Suppressor macrophage treated with lipopolysaccharide for 4 hours (primary cell): ENCODE results near the gene OPCML.

ENCODE experiments used
- DNase-seq: peaks from one replicate; pipeline ENCODE4 v3.0.0-alpha.2; 2020

The OPCML gene

GRCh38 chr11:132519241-132519815 lies 1013.0 kb downstream of the OPCML start:
- no peak for DNase-seq

DNA sequence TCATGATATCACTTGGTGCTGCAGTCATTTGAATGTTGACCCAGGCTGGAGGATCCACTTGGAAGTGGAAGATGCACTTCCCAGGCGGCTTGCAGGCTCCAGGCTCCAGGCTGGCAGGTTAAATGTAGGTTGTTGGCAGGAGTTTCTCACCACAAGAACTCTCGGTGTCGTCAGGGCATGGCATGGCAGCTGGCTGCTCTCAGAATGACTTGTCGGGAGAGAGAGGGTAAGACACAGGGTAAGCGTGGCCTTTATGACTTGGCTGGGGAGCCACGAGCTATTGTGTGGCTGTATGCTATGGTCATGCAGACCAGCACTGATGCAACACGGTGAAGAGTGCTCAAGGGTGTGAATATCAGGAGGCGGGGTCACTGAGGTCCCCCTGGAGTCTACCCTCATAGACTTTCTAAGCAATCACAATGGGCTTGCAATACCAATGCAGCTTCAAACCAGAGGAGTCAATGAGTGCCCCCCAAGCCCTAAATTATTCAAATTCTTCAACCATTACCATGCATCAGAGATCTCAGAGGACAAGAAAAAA lies 1027.7 kb downstream of the OPCML start:
- no peak for DNase-seq

- no peak for DNase-seq
Measured at GRCh38 chr11:132501356-132501755, 1030.9 kb downstream of the OPCML start.

DNA sequence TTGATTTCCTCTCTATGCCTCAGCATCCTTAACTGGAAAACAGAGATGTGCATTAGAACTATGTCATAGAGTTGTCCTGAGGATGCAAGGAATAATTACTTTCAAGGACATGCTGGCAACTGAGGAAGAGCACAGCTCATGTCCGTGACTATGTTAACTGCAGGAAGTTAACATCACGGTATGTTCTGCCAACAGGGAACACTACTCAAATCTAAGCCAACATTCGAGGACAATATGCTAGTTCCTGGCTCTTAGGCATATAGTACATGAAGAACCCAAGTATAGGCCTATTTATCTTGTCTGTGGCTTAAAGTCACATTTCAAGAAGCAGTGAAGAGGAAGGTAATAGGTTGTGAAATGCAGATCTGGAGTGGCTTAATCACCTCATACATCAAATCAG lies 1032.6 kb downstream of the OPCML start:
- no peak for DNase-seq

DNA sequence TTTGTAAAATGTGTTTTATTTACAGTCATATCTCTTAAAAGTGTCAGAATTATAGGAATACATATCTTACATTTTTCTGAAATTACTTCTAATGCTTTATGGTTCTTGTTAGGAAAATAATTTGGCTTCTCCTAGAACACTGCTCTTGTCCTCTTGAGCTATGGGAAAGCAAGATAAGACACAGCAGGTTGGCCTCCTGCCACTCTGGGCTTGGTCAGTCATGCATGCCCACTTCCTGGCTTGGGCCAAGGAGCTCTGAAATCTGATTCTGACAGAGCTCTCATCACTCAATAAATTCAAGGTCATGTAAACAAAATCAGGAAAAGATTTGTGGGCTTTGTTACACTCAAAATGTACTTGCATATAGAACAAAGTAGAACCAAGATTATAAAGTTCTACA lies 1036.0 kb downstream of the OPCML start:
- no peak for DNase-seq

DNA sequence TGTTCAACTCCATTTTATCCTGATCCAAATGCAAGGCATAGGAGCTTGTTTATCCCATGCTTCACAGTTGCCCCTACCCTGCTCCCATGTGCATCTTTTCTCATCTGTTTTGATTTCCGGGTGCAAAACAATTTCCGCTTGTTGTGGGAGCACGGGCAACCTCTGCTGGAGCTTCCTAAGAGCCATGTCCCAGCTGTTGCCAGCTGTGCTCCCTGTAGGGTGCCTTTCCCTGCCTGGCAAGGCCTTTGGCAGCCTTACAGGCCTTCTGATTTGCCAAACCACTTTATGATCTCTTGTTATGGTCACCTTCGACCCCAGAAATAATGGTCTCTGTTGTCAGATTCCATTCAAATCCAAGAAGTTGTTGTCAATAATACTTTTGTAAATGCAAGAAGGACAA lies 1038.5 kb downstream of the OPCML start:
- no peak for DNase-seq

GRCh38 chr11:132490978-132491377 lies 1041.3 kb downstream of the OPCML start:
- DNase-seq: no peak

GRCh38 chr11:132486060-132486459 lies 1046.2 kb downstream of the OPCML start:
- no peak for DNase-seq

DNA sequence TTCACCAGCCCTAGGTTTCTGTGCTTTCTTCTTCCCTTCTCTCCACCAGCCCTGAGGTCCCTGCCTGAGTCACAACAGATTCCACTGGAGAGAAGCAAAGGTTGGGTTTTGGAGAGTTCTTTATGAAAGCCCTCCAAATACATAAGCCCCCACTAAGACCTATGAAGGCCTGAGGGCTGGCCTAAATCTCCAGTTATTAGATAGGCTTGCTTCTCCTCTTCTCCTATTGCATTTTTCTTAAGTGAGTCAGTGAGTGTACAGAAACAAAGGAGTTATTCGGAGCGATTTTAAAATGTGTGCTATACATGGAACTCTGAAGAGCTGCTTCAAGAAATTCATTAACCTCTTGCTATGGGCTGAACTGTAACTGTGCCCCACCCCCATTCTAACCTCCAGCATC lies 1057.3 kb downstream of the OPCML start:
- no peak for DNase-seq

DNA sequence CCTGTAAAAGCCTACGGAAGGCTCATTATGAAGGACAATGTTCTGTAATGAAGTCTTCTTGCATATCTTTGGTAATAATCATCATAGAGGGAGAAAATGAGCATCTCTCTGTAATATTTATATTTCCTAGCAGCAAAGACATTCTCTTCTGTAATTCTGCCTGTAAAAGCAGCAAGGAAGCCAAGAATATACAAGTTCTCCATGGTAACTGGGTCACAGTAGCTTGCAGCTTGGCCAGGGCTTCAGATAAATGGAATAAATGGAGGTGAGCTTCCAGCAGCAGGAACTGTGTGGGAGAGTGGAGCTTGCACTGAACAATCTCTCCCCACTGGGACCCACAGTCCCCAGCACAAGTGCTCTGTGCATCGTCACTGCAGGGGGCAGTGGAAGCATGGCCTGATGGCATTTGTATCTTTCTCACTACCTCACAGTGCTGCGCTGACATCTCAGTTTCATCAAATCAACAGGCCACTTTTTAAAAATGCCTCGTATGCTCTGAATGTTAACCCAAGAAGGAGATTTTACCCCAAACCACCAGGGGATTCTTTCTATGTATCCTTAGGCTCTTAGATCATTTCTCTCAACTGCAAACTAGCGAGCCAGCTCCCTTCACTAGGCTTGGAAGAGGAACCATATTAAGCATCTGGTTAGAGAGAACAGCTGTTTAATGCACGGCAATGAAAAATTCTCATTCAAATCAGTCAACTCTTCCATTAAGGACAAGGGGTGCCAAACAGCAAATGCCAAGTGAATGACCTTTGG lies 1059.7 kb downstream of the OPCML start:
- no peak for DNase-seq

DNA sequence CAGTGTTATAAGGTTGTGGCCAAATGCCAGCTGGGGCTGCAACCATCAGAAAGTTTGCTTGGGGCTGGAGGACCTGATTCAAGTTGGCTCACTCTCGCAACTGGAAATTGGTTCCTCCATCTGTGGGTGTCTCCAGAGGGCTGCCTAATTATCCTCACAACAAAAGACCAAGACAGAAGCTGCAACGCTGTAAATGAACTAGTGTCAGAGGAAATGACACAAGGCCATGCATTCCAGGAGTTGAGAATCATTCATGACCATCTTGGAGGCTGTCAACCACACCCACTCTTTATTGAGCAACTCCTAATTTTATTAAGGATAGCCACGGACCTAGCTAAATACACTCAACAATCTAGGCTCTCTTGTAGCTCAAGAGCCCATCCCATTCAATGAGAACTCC lies 1060.8 kb downstream of the OPCML start:
- no peak for DNase-seq

DNA sequence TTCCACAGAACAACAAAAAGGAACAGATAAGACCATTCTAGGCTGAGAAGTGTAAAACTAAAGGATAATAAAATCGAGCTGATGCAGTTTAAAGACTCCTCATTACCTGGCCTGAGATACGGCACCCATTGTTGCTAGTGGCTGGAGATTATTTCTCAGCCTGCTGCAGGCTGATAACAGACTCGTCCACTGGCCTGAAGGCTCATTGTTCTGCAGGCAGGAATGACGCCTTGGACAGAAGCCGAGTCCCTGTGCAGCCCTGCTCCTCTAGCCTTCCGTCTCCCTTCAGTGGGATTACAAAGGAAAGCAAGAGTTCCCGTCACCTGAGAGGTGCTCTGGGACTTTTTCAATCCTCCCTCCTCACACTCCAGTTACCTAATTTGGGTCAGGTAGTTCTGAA lies 1065.3 kb downstream of the OPCML start:
- DNase-seq: no peak

GRCh38 chr11:132464939-132465338 lies 1067.4 kb downstream of the OPCML start:
- no peak for DNase-seq

GRCh38 chr11:132464003-132464342 lies 1068.3 kb downstream of the OPCML start:
- DNase-seq: no peak

- DNase-seq: no peak
Measured at GRCh38 chr11:132463295-132464002, 1068.9 kb downstream of the OPCML start.

GRCh38 chr11:132459736-132460135 lies 1072.6 kb downstream of the OPCML start:
- DNase-seq: no peak

GRCh38 chr11:132457445-132457844 lies 1074.9 kb downstream of the OPCML start:
- no peak for DNase-seq

DNA sequence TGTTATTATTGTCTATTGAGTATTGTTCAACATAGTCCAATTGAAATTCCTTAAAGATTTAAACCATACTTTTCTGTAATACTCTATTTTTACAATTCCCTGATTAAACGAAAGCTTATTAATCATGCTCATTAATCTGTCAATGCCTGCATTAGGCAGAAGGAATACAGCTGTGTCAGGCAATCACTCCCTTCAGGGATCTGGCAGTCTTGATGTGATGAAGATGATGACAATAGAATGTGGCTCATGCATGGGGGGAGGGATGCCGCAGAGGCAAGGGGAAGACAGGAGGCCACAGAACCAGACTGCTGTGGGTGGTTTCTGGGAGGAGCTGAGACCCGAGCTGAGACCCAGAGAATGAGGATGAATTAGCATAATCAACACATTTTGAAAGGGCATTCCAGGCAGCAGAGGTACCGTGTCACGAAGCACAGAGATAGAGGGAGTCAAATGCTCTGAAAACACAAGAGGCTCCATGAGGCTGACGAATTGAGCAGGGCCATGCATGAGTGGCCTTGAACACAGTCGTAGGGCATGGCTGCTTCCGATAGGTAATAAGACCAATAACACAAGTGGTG lies 1075.5 kb downstream of the OPCML start:
- DNase-seq: no peak

DNA sequence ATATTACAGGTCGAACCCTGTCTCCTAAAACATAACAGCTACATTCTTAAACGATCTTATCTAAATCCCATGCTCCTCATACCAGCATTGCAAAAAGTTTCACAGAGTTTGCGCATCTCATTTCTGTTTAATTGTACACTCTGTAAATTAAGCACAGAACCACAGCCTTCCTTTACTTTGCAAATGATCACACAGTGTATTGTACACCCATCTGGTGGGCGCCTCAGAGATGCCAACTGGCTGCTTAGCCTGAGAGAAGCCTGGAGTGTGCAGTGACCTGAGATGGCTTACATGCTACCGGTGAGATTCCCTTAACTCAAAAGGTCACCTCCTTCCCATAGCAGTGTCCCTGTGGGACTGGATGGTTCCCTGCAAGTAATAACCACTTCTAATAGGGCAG lies 1077.3 kb downstream of the OPCML start:
- DNase-seq: no peak

DNA sequence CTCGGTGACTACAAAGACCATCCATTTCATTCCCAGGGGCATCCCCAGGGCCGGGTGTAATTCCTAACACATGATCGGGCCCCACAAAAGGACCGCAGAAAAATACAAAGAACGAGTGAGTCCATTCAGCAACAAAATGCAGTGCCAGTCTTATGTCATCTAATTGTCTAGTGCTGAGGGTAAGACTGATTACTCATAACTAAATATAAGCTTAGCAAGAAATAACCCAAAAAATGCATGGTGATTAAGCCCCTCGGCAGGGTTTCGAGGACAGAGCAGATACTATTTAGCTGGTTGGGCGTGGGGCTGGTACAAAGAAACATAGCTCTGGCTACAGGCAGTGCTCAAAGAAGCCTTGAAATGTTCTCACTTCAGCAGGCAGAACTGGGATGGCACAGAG lies 1078.9 kb downstream of the OPCML start:
- no peak for DNase-seq

GRCh38 chr11:132452616-132453015 lies 1079.7 kb downstream of the OPCML start:
- DNase-seq: no peak

- DNase-seq: no peak
Measured at GRCh38 chr11:132451942-132452601, 1080.2 kb downstream of the OPCML start.

DNA sequence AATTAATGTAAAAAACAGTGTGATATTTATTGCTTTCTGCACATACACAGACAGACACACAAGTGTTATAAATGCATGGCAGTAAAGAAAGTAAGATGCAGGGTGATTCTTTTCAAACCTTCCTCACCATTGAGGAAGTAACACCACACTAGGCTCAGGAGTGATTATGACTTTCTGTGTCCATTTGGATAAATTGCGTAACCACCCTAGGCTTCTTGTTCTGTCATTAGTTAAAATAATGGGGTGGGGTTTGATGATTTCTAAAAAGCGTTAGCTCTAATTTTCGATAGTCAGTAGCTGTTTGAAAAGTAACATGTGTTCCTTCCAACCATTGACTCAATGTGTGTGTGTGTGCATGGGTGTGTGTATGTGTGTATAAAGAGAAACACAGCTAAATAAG lies 1081.7 kb downstream of the OPCML start:
- no peak for DNase-seq
